HCT116 (cell line): ENCODE measurements around the gene AADACL3. TPM values are rescaled to one million over a fixed set of nuclear protein-coding genes. Genes with fewer than 3 reads are reported as not detected.

Experiments used
- ATAC-seq: fragments of 200-7000 bp; cut with Tn5 transposase; 2 replicates; pipeline ENCODE4 v1.9.1; 2020; ENCODE audit warnings: mild to moderate bottlenecking, moderate library complexity
- BruUV-seq: library from RNA; stranded (reverse); fragments of 400-500 nt; replicated peaks from 2 replicates; lab custom pipeline; 2021; lab: Mats Ljungman, UMichigan
- CTCF ChIA-PET: fragments of 300-600 bp; sonication (Branson Sonifier 250); formaldehyde crosslinking; loops from one replicate; lab custom pipeline; 2021; ENCODE audit warnings: antibody characterized with exemption; lab: Charles Lee
- POLR2A ChIA-PET: fragments of 300-600, 350-600 bp; sonication (Branson Sonifier 250); formaldehyde crosslinking; loops from one replicate; lab custom pipeline; 2021; ENCODE audit warnings: antibody characterized with exemption; lab: Charles Lee
- RAD21 ChIA-PET, 2 experiments: fragments of 300-600 bp; sonication (Branson Sonifier 250); formaldehyde crosslinking; loops; one replicate each; lab custom pipeline; 2023; ENCODE audit warnings: low total read pairs in 2 of 2; ENCODE audit not compliant: uncharacterized antibody in 2 of 2, unreplicated experiment in 2 of 2, low non-redundant PET in 1 of 2; lab: Charles Lee
- DNase-seq: peaks from one replicate; pipeline ENCODE4 v3.0.0-alpha.2; 2010; ENCODE audit warnings: low read depth, low spot score
- H2AFZ ChIP-seq: fragments of 200-600 bp; shearing (Covaris generic), sonication (generic); 2 replicates; pipeline ENCODE4 v1.6.1; 2017; ENCODE audit warnings: low read depth, mixed run types, mixed read lengths, antibody characterized with exemption, low read length; ENCODE audit not compliant: poor library complexity, severe bottlenecking
- H3K27ac ChIP-seq: 2 replicates; pipeline ENCODE4 v1.5.1; 2012; ENCODE audit warnings: low read depth, low read length
- H3K27me3 ChIP-seq: fragments of 200-600 bp; sonication (generic); 2 replicates; pipeline ENCODE4 v1.6.1; 2016; ENCODE audit warnings: mixed run types, low read length, mixed read lengths; ENCODE audit not compliant: insufficient read depth
- H3K36me3 ChIP-seq, 2 experiments: fragments of 200-500 bp in 1 of 2; fragments of 200-600 bp in 1 of 2; sonication (Bioruptor generic) in 1 of 2; sonication (generic) in 1 of 2; 2 replicates each; pipeline versions ENCODE4 v1.5.1 to v1.6.1; 2014 to 2016; ENCODE audit warnings: low read length in 2 of 2, inconsistent platforms in 1 of 2, mixed read lengths in 1 of 2, mixed run types in 1 of 2; ENCODE audit not compliant: insufficient read depth in 2 of 2, control insufficient read depth in 1 of 2
- H3K4me1 ChIP-seq, 2 experiments: fragments of 200-600 bp in 1 of 2; sonication (generic) in 1 of 2; 2 replicates each; pipeline versions ENCODE4 v1.5.1 to v1.6.1; 2012 to 2017; ENCODE audit warnings: low read length in 2 of 2, inconsistent platforms in 1 of 2, mild to moderate bottlenecking in 1 of 2, mixed read lengths in 1 of 2, mixed run types in 1 of 2, moderate library complexity in 1 of 2; ENCODE audit not compliant: insufficient read depth in 2 of 2, control insufficient read depth in 1 of 2
- H3K4me2 ChIP-seq: fragments of 200-600 bp; sonication (generic); 2 replicates; pipeline ENCODE4 v1.6.1; 2017; ENCODE audit warnings: mixed run types, low read length, mixed read lengths
- H3K4me3 ChIP-seq, 2 experiments: fragments of 200-600 bp in 1 of 2; sonication (generic) in 1 of 2; replicated peaks in 1 of 2; 2 replicates each; pipeline ENCODE4 v1.5.1; 2011 to 2016; ENCODE audit warnings: low read length in 2 of 2, control low read depth in 1 of 2, low read depth in 1 of 2, mild to moderate bottlenecking in 1 of 2, mixed read lengths in 1 of 2, mixed run types in 1 of 2
- H3K79me2 ChIP-seq: fragments of 200-600 bp; sonication (generic); 2 replicates; pipeline ENCODE4 v1.6.1; 2017; ENCODE audit warnings: mild to moderate bottlenecking, mixed run types, low read length, moderate library complexity, mixed read lengths; ENCODE audit not compliant: insufficient read depth
- H3K9ac ChIP-seq: fragments of 200-600 bp; sonication (generic); 2 replicates; pipeline ENCODE4 v1.6.1; 2016; ENCODE audit warnings: low read length, mixed read lengths
- H3K9me2 ChIP-seq: fragments of 200-600 bp; sonication (generic), shearing (Covaris generic); 2 replicates; pipeline ENCODE4 v1.6.1; 2017; ENCODE audit warnings: mixed run types, mild to moderate bottlenecking, moderate library complexity; ENCODE audit not compliant: insufficient read depth
- H3K9me3 ChIP-seq, 2 experiments: fragments of 200-500 bp in 1 of 2; fragments of 200-600 bp in 1 of 2; sonication (Bioruptor generic) in 1 of 2; sonication (generic) in 1 of 2; 2 replicates each; pipeline ENCODE4 v1.6.1; 2014 to 2017; ENCODE audit warnings: low read length in 2 of 2, mixed read lengths in 2 of 2, inconsistent platforms in 1 of 2, low read depth in 1 of 2, mild to moderate bottlenecking in 1 of 2, mixed run types in 1 of 2, moderate library complexity in 1 of 2; ENCODE audit not compliant: control insufficient read depth in 1 of 2, insufficient read depth in 1 of 2
- H4K20me1 ChIP-seq: fragments of 200-600 bp; sonication (generic), shearing (Covaris generic); 2 replicates; pipeline ENCODE4 v1.6.1; 2017; ENCODE audit warnings: mixed run types, mild to moderate bottlenecking, moderate library complexity; ENCODE audit not compliant: insufficient read depth
- ATF3 ChIP-seq: IDR thresholded peaks from 2 replicates; pipeline ENCODE4 v1.6.1; 2012
- CBX3 ChIP-seq: IDR thresholded peaks from 2 replicates; pipeline ENCODE4 v1.6.1; 2012; ENCODE audit warnings: low read depth
- ELF1 ChIP-seq: IDR thresholded peaks from 2 replicates; pipeline ENCODE4 v1.6.1; 2012; ENCODE audit warnings: low read depth, borderline replicate concordance
- EZH2 ChIP-seq: fragments of 200-600 bp; sonication (generic); IDR thresholded peaks from 2 replicates; pipeline ENCODE4 v1.6.1; 2017; ENCODE audit warnings: antibody characterized with exemption, mixed run types
- EZH2phosphoT487 ChIP-seq: fragments of 200-600 bp; IDR thresholded peaks from 2 replicates; pipeline ENCODE4 v1.6.1; 2018; ENCODE audit warnings: antibody characterized with exemption, borderline replicate concordance
- FOSL1 ChIP-seq: IDR thresholded peaks from 2 replicates; pipeline ENCODE4 v1.6.1; 2012; ENCODE audit warnings: low read depth
- JUND ChIP-seq: IDR thresholded peaks from 2 replicates; pipeline ENCODE4 v1.6.1; 2012
- MAX ChIP-seq: IDR thresholded peaks from 2 replicates; pipeline ENCODE4 v1.6.1; 2012
- POLR2A ChIP-seq: IDR thresholded peaks from 2 replicates; pipeline ENCODE4 v1.7.0; 2011; ENCODE audit warnings: borderline replicate concordance; ENCODE audit not compliant: insufficient read depth, insufficient read length; ENCODE audit errors: extremely low read depth
- POLR2AphosphoS5 ChIP-seq: IDR thresholded peaks from 2 replicates; pipeline ENCODE4 v1.6.1; 2011; ENCODE audit warnings: mild to moderate bottlenecking, low read depth, low read length, moderate library complexity
- RAD21 ChIP-seq: IDR thresholded peaks from 2 replicates; pipeline ENCODE4 v1.6.1; 2012; ENCODE audit warnings: low read depth, mild to moderate bottlenecking
- REST ChIP-seq: IDR thresholded peaks from 2 replicates; pipeline ENCODE4 v1.6.1; 2012; ENCODE audit warnings: low read depth
- SIN3A ChIP-seq: IDR thresholded peaks from 2 replicates; pipeline ENCODE4 v1.6.1; 2012; ENCODE audit warnings: low read depth
- SP1 ChIP-seq: IDR thresholded peaks from 2 replicates; pipeline ENCODE4 v1.6.1; 2012; ENCODE audit warnings: low read depth
- TCF7L2 ChIP-seq: IDR thresholded peaks from 2 replicates; pipeline ENCODE4 v1.7.0; 2011; ENCODE audit warnings: borderline replicate concordance, inconsistent platforms; ENCODE audit not compliant: insufficient read depth, insufficient read length; ENCODE audit errors: extremely low read depth
- YY1 ChIP-seq: IDR thresholded peaks from 2 replicates; pipeline ENCODE4 v1.6.1; 2011; ENCODE audit warnings: low read length, low read depth, moderate library complexity, mild to moderate bottlenecking; ENCODE audit not compliant: insufficient replicate concordance; ENCODE audit errors: extremely low read depth
- ZBTB33 ChIP-seq: IDR thresholded peaks from 2 replicates; pipeline ENCODE4 v1.6.1; 2011; ENCODE audit warnings: mild to moderate bottlenecking, low read length, moderate library complexity; ENCODE audit not compliant: insufficient replicate concordance; ENCODE audit errors: extremely low read depth
- intact Hi-C: fragments of 100-400 bp; cut with micrococcal nuclease; formaldehyde crosslinking; loops from 2 replicates; pipeline ENCODE4 v1.10.0; 2022
- total RNA-seq: library from RNA; stranded (reverse); gene quantifications from one replicate; pipeline ENCODE4 v1.2.1, GENCODE V29; 2021; ENCODE audit not compliant: unreplicated experiment

Gene AADACL3
- total RNA-seq, 1 experiment from 2014 or later: not detected

- CTCF ChIA-PET: no interaction called here
- H3K27ac ChIP-seq: no peak overlapping the region
- H3K79me2 ChIP-seq: no peaks in the 10 kb centered on the region
- no TSS peak for BruUV-seq
- TF ChIP-seq FOSL1: no peak
- no peak for TF ChIP-seq EZH2phosphoT487
- TF ChIP-seq ZBTB33: no peak
- TF ChIP-seq EZH2: no peak
- TF ChIP-seq RAD21: no peak
- TF ChIP-seq ATF3: no peak
- no peak for TF ChIP-seq MAX
- no peak for TF ChIP-seq JUND
- TF ChIP-seq YY1: no peak
- TF ChIP-seq CBX3: no peak
- no peak for TF ChIP-seq ELF1
- no peak for TF ChIP-seq TCF7L2
- no peak for TF ChIP-seq REST
- TF ChIP-seq POLR2A: no peak
- TF ChIP-seq SP1: no peak
- no peak for TF ChIP-seq SIN3A
- TF ChIP-seq POLR2AphosphoS5: no peak
- no peaks in the 10 kb centered on the region for H3K4me1 ChIP-seq
- intact Hi-C loops: no loop called here
- no peaks in the 10 kb centered on the region for H4K20me1 ChIP-seq
- H3K9me2 ChIP-seq: no peaks in the 10 kb centered on the region
- no peaks in the 10 kb centered on the region; a peak in 1 of 4 replicates for H3K9me3 ChIP-seq
- DNase-seq: no peak
- H3K27me3 ChIP-seq: no peaks in the 10 kb centered on the region
- H3K9ac ChIP-seq: no peak overlapping the region
- no peak for ATAC-seq
- no peak overlapping the region for H3K4me3 ChIP-seq
- RAD21 ChIA-PET: no interaction called here
- H2AFZ ChIP-seq: no peak overlapping the region
- POLR2A ChIA-PET: no interaction called here
- H3K4me2 ChIP-seq: no peak overlapping the region
- no peaks in the 10 kb centered on the region for H3K36me3 ChIP-seq
Observed at GRCh38 chr1:12706061-12706460, 9.8 kb upstream of the AADACL3 start.
